Inferior parietal cortex (tissue), 1 donor: ENCODE data around the gene RHOV.

Experiments
- DNase-seq: peaks from one replicate; pipeline ENCODE4 v3.0.0-alpha.2; 2016; ENCODE audit errors: extremely low spot score

The RHOV gene

DNA sequence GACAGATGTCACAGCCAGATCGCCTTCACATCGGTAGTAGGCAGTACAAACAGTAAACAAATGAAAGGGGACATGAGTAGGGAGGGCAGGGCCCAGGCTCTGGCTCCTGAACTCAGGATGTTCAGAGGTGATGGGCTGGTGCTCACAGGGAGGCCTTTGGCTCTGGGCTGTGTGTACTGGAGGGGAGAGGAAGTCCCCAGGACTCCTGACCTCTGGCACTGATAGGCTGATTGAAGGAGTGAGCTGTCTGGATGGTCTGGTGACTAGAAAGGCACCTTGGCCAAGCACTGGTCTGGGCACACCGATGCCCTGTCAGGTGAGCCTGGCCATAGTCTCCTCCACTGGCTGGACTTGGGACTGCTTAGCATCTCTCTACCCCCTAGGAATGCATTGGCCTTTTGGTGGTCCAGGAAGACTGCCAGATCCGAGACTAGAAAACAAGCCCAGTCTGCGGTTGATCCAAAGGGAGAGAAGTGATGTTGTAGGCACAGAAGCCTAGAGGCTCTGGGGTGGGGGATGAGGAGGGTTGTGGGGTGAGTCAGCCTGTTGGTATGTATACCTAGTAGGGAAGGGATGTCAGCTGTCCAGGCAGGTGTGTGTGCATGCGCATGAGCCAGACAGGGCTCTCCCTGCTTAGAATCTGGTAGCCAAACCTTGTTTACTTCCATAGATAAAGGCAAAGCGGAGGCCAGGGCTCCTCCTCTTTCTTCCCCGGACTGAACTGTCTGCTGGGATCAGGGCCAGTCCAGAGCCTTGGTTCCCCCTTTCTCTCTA is 28.3 kb downstream of the RHOV start:
- DNase-seq, result no peak

DNA sequence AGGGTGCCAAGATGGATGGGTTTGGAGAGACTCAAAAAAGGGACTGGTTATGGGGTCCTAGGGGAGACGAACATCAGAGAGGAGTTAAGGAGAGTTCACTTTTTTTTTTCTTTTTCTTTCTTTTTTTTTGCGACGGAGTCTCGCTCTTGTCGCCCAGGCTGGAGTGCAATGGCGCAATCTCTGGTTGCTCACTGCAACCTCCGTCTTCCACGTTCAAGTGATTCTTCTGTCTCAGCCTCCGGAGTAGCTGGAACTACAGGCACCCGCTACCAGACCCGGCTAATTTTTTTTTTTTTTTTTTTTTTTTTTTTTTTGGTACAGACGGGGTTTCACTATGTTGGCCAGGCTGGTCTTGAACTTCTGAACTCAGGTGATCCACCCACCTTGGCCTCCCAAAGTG is 29.0 kb downstream of the RHOV start:
- DNase-seq, result no peak

- DNase-seq, result no peak
Measured at GRCh38 chr15:40844696-40845030, 29.4 kb downstream of the RHOV start.

DNA sequence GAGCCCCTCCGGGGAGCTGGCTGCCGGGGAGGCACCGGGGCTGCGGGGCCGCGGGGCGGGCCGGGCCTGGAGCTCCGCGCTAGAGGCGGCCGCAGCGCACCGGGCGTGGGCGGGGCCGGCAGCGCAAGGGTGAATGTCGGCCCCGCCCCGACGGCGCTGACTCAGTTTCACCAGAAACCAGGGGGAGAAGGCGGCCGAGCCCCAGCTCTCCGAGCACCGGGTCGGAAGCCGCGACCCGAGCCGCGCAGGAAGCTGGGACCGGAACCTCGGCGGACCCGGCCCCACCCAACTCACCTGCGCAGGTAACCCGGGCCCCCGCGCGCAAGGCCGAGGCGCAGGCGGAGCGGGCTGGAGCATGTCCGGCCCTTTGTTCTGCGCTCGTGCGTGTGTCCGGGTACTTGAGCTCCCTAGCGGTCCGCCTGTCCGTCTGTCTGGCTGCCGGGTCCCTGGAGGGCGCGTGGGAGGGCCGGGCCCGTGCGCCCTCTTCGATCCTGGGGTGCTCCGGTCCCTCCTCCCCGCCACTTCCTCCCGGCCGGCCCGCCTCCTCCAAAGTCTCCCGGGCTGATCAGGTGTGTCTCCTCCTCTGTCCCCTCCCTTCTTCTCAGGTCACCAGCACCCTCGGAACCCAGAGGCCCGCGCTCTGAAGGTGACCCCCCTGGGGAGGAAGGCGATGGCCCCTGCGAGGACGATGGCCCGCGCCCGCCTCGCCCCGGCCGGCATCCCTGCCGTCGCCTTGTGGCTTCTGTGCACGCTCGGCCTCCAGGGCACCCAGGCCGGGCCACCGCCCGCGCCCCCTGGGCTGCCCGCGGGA is 29.9 kb downstream of the RHOV start, which contains the start of gene SPINT1:
Gene SPINT1, plus strand, starts transcription at position 164 of the 811 bp plus-strand sequence. Its CDS starts 507 bp downstream, at position 671.
- DNase-seq, result no peak

DNA sequence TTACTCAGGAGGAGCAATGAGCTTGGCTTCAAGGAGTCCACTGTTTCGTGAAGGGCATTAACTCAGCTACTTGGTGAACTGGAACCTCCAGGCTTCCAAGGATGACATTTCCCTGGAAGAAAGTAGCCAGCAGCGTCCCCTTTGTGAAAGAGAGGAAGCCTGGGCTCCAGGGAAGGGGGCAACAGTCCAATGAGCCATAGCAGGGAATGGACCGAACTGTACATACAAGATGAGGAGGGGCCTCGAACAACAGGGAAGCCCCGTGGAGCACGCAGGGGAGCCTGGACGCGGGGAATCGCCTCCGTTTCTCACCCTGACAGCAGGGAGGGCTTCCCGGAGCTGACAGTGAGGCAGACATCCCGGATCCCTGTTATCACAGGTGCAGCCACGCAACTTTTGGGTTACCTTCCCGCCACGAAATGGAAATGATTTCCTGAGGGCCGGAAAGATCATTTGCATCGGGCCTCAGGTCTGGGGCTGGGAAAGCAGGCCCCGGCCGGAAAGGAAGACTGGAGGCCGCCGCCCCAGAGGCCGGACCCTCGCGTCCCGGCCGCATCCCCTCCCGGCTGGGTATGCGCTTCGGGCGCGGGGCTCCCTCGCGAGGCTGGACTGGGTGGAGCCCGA is 30.7 kb downstream of the RHOV start:
- DNase-seq, result no peak

GRCh38 chr15:40841741-40842140 is 32.3 kb downstream of the RHOV start:
- no peak for DNase-seq

DNA sequence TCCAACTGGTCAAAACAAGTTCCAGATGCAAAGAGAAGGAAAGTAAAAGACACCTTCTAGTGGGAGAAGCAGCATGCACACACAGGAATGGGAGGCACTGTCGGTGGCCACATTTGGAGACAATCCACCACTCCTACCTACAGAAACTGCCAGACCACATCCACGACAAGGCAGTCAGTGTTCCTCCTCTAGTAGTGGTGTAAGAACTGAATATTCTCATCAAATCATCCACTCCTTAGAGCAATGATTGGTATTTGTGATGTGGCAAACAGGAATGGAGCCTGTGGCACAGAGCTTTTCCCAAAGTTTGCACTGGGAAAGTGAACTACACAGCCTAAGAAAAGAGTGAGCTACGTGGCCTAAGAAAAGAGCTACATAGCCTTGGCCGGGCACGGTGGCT is 35.3 kb downstream of the RHOV start:
- no peak for DNase-seq

GRCh38 chr15:40836020-40836419 is 38.0 kb downstream of the RHOV start:
- no peak for DNase-seq

DNA sequence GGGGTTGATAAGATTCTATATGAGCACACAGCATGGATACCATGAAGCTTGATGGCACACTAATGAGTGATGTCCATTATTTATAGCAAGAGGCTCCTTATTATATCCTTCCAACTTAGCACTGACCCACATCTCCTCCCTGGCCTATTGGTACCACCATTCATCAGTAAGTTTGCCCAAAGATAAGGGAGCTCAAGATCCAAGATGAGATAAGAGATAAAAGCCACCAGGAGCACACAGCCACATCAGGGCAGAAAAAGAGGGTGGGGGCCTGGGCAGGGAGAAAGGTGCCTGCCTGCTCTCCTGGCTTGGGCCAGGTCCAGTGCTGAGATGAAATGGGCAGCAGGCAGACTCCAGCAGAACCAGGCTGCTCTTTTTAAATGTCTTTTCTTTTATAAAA is 41.1 kb downstream of the RHOV start:
- no peak for DNase-seq

GRCh38 chr15:40831861-40832260 is 42.2 kb downstream of the RHOV start:
- no peak for DNase-seq

DNA sequence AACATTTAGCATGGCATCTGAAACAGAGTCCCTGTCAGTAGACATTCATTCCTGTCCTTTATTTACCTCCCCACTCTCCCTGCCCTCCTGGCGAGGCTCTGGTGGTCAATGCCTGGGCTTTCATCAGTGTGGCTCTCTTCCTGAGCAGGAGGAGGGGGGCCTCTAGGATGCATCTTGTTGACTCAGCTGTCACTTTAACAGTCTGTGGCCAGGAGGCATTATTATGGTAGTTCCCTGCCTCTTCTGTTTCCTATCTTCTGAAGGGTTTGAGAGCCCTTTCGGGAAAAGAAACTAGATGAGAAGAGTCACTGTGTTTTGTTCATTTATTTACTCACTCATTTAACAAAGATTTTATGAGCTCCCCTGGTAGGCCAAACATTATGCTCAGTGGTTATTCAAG is 43.1 kb downstream of the RHOV start:
- DNase-seq, result no peak

DNA sequence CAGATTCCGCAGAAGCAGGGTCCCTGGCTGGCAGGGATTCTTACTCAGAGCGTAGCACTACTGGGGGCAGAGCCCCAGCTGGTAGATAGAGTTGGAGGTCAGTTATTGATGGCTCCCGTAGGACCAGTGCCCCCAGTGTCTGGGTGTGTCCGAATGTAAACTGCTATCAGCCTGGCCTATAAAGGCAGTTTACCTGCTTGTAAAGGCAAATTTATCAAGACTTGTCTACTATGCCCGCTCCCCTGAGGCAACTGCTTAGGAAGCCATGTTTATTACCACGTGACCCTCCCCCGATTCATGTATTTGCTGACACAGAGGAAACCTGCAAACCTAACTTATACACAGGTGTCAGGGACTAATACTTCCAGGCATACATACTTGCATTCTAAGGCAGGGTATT is 44.9 kb downstream of the RHOV start:
- DNase-seq, result no peak

- no peak for DNase-seq
Measured at GRCh38 chr15:40828447-40829036, 45.5 kb downstream of the RHOV start, which contains the start of gene PPP1R14D. Gene PPP1R14D (minus strand): TSS chr15:40828708. CDS start chr15:40828641, 67 bp downstream.

DNA sequence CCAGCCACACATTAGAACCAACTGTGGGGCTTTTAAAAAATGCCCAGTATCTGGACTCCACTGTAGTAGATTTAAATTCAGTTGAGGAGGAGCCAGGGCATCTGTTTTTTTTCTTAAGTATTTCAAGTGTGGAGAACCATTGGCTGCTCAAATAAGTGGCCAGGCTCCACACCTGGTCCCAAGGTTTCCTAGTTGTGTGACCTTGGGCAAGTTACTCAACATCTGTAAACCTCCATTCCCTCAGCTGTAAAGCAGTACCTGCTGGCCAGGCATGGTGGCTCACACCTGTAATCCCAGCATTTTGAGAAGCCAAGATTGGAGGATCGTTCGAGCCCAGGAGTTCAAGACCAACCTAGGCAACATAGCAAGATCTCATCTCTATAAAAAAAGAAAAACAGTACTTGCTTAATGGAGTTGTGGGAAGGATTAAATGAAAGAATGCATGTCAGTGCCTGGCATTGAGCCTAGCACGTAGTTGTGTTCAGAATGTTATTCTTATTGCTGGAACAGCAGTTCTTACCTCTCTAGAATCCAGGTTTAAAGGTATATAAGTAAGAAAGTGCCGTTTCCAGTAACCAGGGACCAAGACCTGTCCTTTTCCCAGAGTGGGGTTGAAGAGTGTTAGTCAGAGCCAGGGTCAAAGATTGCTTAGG is 47.5 kb downstream of the RHOV start:
- DNase-seq, result no peak

GRCh38 chr15:40825661-40826422 is 48.2 kb downstream of the RHOV start:
- DNase-seq, result no peak

DNA sequence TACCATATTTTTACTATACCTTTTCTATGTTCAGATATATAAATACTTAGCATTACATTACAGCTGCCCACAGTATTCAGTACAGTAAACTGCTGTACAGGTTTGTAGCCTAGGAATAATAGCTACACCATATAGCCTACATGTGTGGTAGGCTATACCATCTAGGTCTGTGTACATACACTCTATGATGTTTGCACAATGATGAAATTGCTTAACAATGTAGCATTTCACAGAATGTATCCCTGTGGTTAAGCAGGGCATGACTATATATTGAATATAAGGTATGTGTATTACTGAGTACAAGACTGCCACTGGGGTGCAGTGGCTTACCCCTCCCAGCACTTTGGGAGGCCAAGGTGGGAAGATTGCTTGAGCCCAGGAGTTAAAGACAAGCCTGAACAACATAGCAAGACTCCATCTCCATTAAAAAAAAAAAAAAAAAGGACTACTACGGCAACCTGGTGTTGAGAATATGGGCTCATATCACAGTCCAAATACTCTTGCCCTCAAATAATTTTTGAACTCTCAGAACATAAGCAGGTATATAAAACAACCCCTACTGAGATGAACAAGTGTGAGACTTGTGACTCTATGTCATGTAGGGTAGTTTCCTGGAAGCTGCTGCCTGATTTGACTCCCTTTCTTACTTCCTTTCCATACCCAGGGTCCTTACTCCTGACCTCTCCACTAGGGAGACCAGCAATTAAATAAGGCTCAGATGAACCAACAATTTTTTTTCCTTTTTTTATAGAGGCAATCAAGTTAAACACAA is 50.3 kb downstream of the RHOV start:
- no peak for DNase-seq
